GM21529 (cell line): ENCODE data around the gene CACNA1C.
A peak's percentile ranks its signal among the peaks of the same experiment; 100 is the strongest.
"Not testable (repeated sequence)": the region's sequence is repeated elsewhere in the genome, so short reads cannot be mapped to it uniquely, and the experiment has no call there.

ENCODE experiments used
- ATAC-seq: cut with Tn5 transposase; IDR thresholded peaks from one replicate; pipeline ENCODE4 v1.9.1; 2021; ENCODE audit not compliant: unreplicated experiment

The CACNA1C gene

DNA sequence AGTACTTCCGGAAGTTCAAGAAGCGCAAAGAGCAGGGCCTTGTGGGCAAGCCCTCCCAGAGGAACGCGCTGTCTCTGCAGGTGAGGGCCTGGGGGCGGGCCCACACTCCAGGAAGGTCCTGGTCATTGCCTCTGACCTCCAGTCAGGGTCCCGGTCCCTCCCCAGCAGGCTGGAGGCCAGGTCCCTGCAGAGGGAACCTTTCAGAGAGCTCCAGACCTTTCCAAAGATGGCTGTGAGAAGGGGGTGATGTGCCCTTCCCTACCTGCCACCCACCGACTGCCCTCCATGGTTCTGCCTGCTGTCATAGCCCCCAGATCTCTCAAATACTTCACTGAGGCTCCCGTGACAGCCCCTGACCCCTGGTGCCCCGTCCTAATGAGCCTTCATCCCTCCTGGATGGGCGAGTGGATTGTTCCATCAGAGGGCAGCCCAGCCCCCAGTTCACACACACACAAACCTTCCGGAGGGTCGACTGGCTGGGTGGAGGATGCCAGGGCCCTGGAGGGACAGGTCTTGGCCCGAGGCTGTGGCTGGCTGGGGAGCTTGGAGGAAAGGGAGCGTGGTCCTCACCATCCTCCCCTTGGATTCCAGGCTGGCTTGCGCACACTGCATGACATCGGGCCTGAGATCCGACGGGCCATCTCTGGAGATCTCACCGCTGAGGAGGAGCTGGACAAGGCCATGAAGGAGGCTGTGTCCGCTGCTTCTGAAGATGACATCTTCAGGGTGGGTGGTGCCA is 624.5 kb downstream of the CACNA1C start:
- no peak for ATAC-seq

GRCh38 chr12:2678426-2678825 is 625.6 kb downstream of the CACNA1C start:
- no peak for ATAC-seq

GRCh38 chr12:2679068-2679815 is 626.5 kb downstream of the CACNA1C start:
- no peak for ATAC-seq

- no peak for ATAC-seq
Measured at GRCh38 chr12:2679816-2680675, 627.3 kb downstream of the CACNA1C start.

DNA sequence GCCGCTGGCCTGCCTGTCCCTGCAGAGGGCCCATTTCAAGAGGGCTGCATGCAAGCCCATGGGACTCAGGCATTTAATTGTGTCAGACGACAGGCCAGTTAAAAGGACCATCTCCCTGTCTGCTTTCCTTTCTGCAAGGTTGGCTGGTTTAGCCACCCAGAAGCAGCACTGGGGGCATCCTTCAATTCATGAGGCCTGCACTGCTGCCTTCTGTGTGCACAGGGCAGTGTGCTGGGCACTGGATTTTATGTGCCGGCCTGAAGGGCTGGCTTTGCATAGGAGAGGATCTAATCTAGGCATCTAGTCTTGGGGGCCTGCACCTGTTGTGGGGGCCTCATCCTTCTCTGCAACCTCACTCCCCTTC is 627.9 kb downstream of the CACNA1C start:
- ATAC-seq = no peak

DNA sequence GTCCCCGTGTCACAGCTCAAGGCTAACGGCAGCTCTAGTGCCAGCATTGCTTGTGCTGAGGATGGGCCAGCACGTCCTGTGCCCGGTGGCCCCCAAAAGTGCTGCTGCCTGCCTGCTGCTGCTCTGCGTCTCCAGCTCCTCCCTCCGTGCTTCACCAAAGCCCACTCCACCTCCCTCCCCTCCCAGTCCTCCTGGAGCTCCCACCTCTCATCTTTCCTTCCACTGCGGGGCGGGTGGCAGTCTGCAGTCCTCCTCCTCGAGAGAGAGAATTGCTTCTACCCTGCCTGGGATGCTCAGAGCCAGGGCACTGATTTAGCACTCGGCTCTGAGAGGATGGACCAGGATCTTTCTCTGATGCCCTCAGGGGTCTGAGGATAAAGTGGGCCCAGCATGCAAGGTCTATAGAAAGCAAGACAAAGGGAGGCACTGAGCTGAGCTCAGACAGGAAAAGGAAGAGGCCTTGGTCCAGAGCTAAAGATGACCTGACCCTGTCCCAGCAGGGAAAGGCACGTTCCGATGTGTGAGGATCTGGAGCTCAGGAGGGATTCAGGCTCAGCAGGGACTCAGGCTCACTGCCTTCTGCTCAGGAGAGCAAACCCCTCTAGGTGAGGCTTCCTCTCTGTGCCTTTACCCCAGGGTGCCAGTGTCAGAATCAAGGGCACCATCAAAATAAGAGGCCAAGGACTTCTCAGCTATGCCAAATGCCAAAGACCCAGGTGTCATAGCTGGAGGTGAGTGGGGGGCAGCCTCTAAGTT is 628.8 kb downstream of the CACNA1C start:
- ATAC-seq = no peak

DNA sequence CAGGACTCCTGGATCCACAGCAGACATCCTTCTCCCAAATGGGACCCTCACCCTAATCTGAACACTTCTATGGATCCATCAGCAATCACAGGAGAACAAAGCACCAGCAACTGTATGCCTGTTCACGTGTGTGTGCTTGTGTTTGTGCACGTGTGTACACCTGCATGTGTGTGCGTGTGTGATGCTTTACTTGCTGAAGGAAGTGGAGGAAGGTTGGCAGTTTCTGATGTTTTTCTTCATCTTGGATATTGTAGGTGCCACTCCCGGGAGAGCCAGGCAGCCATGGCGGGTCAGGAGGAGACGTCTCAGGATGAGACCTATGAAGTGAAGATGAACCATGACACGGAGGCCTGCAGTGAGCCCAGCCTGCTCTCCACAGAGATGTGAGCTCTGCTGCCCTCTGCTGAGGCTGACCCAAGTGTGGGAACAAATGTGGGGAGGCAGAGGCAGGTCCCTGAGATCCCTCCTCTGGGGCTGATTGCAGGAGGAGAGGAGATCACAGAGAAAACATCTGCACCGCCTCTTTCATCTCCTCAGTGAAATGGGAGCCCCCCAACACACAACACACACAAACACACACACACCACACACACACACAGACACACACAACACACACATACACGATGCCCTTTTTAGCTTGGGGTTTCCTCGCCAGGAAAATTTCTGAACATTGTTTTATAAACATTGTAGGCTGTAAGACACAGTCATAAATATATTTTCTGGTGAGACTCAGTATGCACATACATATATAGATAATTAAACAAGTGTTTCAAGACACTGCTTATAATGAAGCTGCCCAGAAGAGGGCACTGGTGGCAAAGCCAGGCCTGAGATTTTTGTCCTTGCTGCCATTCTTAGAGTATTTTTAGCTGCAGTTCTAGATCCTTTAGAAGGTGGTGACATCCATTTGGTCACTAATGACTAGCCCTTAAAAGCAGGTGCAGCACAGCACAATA is 629.8 kb downstream of the CACNA1C start:
- no peak for ATAC-seq

- no peak for ATAC-seq
Measured at GRCh38 chr12:2683283-2684025, 630.7 kb downstream of the CACNA1C start.

- ATAC-seq = not testable (repeated sequence)
Measured at GRCh38 chr12:2684026-2684325, 631.2 kb downstream of the CACNA1C start.

GRCh38 chr12:2685620-2686279 is 633.0 kb downstream of the CACNA1C start:
- ATAC-seq = not testable (repeated sequence)

GRCh38 chr12:2686280-2686646 is 633.5 kb downstream of the CACNA1C start:
- no peak for ATAC-seq

DNA sequence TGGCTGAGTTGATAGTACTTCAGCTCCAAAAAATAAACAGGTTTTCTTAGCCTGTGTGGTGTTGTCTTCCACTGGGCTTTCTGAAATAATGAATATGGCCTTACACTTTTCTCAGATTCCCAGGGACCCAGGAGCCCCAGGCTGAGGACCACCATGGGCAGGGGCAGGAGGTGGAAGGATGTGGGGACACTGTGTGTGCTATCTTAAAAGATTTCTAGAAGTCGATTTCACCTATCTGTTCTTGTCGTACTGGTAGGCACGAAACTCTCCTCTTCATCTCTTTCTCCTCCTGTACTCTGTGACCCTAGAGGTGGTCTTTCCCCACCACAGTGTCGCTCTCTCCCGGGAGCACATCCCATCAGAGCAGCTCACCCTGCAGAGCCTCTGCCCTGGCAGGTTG is 634.3 kb downstream of the CACNA1C start:
- no peak for ATAC-seq

GRCh38 chr12:2687726-2688125 is 634.9 kb downstream of the CACNA1C start:
- ATAC-seq = no peak

GRCh38 chr12:2688381-2688931 is 635.7 kb downstream of the CACNA1C start:
- ATAC-seq = no peak

DNA sequence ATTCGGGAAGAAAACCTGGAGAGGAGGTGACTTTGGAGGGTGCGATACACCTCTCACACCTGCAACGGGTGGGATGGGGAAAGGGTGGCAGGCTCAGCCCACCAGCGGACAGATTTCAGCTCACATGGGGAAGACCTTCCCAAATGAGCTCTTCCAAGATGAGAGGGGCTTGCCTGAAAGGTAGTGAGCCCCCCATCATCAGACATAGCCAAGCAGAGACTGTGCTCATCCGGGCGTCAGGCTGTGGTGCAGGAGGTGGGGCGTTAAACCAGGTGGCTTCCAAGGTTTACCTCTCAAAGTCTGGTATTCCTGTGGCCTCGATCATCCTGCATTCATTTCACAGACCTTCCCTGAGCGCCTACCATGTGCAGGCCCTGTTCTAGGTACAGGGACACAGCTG is 636.6 kb downstream of the CACNA1C start:
- no peak for ATAC-seq

DNA sequence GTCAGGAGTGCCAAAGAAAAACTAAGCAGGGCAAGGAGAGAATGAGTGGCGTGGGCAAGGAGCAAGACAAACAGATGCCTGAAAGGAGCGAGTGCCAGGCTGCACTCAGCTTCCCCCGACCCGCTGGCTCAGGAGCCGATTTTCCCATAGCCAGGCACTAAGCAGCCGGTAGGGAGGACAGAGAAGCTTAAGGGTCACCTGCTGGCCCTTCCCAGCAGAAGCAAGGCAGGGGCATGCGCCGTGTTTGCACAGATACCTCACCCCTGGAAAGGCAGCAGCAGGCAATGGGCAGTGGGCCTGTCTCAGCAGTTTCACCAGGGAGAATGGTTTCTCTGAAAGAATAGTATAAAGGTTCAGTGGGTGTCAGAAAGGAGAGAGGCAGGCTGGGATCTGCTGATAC is 637.1 kb downstream of the CACNA1C start:
- no peak for ATAC-seq

DNA sequence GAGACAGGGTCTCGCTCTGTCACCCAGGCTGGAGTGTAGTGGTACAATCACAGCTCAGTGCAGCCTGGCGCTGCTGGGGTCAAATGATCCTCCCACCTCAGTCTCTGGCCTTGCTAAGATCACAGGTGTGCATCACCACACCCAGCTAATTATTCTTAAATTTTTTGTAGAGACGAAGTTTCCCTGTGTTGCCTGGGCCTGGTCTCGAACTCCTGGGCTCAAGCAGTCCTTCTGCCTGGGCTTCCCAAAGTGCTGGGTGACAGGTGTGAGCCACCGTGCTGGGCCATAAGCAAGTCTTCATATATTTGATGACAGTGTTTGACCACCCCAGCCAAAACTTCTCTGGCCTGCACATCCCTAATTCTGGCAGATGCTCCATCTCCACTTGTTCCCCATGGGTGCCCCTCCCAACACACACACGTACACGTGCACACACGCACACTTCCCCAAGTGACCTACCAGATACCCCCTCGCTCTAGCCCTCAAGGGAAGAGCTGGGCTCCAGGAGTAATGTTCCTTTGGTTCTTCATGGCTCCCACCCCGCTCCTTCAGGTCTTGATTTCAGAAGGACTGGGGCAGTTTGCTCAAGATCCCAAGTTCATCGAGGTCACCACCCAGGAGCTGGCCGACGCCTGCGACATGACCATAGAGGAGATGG is 637.7 kb downstream of the CACNA1C start:
- ATAC-seq = no peak

- peak; percentile 20 for ATAC-seq
Measured at GRCh38 chr12:2691006-2691344, 638.2 kb downstream of the CACNA1C start.
